ENCODE data around the gene CDRT4.

GRCh38 chr17:15470536-15470935 lies 3.1 kb upstream of the CDRT4 start:
- no peak for TF ChIP-seq SIN3A (IDR thresholded peaks at IDR 0.05; ENCODE audit: borderline replicate concordance, insufficient read depth, low read length)
- no peak for TF ChIP-seq POLR2AphosphoS5 (IDR thresholded peaks at IDR 0.05; ENCODE audit: low read depth, low read length)

Data from PFSK-1 (cell line).